Measurements from ENCODE around the gene CCDC47.

CCDC47 gene

DNA sequence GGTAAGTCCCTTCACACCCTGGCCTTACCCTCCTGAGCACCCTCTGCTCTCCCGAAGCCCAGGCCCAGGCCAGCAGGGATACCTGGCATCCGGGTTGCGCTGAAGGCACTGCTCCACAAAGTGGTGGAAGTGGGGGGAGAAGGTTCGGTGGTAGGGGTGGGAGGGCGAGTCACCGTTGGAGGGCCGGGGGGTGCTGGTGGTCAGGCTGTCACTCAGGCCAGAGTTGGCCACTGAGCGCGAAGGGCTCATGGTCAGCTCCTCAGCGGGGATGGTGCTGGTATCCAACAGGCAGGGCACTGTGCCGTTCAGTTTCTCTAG is 69.2 kb downstream of the CCDC47 start:
- TF ChIP-seq, protein P1, sequence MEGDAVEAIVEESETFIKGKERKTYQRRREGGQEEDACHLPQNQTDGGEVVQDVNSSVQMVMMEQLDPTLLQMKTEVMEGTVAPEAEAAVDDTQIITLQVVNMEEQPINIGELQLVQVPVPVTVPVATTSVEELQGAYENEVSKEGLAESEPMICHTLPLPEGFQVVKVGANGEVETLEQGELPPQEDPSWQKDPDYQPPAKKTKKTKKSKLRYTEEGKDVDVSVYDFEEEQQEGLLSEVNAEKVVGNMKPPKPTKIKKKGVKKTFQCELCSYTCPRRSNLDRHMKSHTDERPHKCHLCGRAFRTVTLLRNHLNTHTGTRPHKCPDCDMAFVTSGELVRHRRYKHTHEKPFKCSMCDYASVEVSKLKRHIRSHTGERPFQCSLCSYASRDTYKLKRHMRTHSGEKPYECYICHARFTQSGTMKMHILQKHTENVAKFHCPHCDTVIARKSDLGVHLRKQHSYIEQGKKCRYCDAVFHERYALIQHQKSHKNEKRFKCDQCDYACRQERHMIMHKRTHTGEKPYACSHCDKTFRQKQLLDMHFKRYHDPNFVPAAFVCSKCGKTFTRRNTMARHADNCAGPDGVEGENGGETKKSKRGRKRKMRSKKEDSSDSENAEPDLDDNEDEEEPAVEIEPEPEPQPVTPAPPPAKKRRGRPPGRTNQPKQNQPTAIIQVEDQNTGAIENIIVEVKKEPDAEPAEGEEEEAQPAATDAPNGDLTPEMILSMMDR (IDR thresholded peaks at IDR 0.05): no peak

DNA sequence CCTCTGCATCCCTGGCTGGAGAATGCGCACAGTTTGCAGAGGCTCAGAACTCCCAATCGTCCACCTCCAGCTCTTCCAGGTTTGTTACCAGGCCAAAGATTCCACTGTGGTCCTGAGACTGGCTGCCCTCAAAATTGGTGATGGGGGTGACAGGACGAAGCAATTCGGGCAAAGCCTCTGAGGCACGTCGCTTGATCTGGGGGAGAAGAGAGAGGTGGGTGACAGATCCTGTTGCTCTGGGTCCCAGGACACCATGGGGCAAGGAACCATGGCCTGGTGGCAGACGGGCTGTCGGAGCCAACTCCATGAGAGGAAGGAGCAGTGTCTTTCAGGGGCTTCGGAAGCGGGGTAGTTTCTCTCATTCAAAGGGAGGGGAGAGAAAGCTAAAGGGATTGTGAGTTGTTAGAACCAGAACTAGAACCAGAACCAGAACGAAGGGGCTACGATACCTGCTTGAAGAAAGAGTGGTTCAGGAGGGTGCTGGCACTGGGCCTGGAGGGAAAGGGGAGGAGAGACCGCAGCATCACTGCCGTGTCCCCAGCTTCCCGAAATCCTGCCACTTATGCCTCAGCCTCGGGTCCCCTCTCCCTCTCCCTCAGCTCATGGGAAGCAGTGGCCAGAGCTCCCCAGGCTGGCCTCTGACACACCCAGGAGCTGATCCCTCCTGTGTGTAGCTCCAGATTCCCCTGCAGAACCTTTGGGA is 69.7 kb downstream of the CCDC47 start:
- TF ChIP-seq, protein P1 (IDR thresholded peaks at IDR 0.05): no peak

DNA sequence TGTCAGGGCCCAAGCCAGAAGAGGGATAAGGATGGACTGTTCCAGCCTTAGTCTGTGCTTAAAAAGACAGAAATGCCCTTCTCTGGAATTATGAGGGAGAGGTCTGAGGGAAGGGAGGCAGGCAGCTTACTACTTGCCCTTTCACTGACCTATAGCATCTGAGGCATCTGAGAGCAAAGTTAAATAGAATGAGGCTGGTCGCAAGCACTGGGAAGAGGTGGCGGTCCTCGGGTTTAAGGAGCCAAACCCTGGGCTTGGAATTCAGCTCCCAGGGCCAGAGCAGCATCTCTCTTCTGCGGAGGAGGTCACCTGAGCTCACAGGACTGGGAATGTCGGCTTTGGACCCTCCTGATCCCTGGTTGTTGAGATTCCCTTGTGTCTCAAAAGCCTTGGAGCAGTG is 70.4 kb downstream of the CCDC47 start:
- TF ChIP-seq, protein P1 (IDR thresholded peaks at IDR 0.05): no peak

DNA sequence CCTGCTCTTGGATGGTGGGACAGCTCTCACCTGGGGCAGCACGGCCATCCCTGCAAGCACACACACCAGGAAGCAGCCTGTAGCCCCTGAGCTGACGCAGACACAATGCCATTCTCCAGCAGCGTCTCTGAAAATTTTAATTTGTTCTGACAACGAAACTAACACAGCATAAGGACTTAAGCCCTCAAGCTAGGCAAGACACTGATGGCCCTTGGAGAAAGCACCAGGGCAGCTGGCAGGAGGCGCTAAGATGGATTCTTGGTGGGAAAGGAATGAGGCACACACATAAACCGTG is 70.7 kb downstream of the CCDC47 start:
- TF ChIP-seq, protein P1 (IDR thresholded peaks at IDR 0.05): no peak

DNA sequence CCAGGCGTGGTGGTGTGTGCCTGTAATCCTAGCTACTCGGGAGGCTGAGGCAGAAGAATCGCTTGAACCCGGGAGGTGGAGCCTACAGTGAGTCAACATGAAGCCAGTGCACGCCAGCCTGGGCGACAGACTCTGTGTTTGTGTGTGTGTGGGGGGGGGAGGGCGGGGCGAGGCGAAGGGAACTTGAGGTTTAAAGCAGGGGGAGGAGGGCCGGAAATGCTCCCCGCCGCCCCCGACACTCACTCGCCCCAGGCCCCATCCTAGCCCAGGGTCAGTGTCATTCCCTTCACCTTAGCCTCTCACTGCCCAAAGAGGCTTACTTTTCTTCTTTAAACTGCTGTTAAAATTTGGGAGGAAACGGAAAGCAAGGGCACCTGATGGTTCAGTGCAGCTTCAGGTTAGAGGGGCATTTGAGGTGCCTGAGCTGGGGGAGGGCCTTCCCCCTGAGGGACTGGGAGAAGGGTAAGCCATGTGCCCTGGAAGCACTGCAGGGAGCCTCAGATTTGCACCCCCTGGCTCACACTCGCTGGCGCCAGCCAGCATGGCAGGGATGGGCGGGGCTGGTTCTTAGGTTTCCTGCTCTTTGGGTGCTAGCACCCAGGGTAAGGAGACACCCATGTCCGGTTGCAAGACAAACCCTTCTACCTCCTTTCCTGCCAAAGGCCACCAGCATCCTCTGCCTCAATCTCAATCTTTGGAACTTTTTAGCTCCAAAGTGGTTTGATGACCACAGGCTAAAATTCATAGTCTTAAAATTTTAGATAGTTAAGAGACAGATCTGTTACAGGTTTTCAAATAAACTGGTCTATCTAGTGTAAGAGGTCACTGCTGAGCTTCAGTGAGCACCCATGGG is 71.3 kb downstream of the CCDC47 start:
- TF ChIP-seq, protein P1 (IDR thresholded peaks at IDR 0.05): no peak

DNA sequence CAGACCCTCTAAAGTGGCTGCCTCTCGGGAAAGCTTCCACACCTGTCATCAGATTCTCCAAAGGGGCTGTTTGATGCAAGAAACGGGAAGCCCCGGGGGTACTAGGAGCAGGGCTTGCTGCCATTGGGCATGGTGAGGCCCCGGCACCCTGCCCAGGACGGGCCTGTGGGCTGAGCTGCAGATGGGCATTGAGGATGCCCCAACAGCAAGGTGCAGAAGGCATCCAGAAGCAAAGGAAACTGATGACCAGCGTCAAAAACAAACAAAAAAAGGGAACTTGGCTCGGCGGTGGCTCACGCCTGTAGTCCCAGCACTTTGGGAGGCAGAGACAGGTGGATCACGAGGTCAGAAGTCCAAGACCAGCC is 72.0 kb downstream of the CCDC47 start:
- TF ChIP-seq, protein P1 (IDR thresholded peaks at IDR 0.05): no peak

DNA sequence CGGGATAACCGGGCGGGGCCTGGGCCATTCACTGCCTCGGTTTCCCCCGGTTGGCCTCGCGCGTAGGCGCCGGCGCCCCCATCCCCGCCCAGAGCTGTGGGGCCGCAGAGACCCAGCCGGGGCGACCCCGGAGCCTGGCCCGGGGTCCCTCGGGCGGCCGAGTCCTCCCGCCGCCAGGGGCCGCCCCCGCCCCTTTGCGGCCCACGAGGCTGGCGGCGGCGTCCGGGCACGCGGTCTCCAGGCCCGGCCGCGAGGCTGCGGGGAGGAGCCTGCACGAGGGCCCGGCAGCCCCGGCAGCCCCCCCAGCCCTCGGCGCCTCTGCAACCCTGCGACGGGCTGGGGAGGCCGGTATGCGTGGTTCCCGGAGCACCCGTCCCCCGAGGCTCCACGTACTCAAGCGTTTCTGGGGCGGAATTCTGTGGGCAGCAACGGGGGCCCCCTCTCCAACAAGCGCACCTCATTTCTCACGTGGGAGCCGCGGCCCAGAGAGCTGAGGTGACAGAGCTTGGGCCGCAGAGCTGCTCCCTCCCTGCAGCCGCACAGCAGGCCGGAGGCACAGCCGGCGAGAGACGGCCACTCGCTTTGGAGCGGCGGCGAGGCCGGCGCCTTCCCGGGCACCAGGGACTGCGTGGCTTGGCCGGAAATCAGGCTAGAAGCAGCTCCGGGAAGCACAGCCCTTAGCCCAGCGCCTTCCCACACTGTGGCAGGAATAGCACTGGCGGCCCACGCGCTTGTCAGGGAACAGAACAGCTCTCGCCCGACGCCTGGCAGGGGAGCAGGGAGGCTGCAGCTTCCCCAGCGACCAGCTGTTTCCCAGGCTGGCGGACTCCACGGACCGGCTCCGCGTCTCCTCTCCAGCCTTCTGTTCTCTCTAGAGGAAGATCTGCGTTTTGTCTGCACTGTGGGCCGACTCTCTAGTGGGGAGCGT is 72.6 kb downstream of the CCDC47 start:
- TF ChIP-seq, protein P1 (IDR thresholded peaks at IDR 0.05): no peak

Measured in LNCAP (cell line).